Stimulated activated CD4-positive, alpha-beta T cell treated with anti-CD3 and anti-CD28 coated beads, TNF-alpha, amount 100 ng/mL, for 1 hour (primary cell): ENCODE data around the gene CTRB2.
"Not testable (repeated sequence)": the region's sequence is repeated elsewhere in the genome, so short reads cannot be mapped to it uniquely, and the experiment has no call there.

ENCODE experiments used
- DNase-seq, 3 donors: peaks; one replicate each; pipeline ENCODE4 v3.0.0-alpha.2; 2020; ENCODE audit warnings: low read depth in 3 of 3, low spot score in 1 of 3

CTRB2 gene

DNA sequence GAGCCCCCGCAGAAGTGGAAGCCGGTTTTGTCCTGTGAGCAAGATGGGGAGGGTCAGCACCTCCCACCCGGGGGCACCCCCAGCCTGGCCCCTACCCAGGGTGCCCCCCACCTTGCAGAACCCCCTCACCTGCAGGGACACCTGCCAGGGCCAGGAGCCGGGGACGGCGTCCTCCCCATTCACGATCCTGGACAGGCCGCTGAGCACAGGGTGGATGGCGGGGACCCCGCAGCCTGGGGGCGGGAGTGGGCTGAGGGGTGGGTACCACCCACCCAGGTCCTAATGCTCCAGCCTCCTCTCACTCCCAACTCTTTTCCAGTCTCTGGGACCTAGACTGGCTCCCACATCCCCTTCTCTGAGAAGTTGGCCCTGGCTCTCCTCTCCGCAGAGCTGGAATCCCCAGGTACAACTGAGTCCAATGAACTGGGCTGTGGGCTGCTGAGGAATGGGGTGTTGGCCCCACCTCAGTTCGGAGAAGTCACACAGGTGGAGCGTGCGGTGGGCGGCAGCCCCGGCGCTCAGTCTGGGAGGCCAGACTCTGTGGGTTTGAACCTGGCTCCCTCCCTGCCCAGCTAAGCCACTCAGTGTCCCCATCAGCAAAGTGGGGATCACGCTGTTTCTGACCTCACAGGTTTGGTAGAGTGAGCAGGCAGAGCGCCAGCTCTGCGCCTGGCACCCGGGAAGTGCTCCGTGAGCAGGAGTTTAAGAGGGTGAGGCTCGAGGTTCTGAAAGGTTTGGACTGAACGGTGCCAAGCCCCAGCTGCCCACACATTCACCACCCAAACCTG is 806 bp downstream of the CTRB2 start:
- not testable (repeated sequence) for DNase-seq

- not testable (repeated sequence) for DNase-seq
Observed at GRCh38 chr16:75205438-75205837, 1.5 kb downstream of the CTRB2 start.

DNA sequence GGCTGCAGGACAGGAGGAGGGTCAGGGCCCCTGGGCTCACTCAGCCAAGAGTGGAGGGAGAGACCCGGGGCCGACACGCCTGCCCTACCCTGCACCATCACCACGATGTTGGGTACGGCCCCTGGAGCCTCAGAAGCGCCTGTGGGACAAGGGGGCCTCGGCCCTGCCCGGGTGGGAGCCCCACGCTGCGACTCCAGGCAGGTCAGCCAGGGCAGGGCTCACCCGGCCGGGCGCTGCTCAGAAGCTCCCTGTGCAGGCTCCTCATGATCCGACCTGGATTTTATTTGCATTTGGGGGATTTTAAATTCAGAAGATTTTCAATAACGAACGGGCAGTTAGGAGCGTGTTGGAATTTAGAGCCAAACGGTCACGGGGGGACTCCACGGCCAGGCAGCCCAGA is 2.1 kb downstream of the CTRB2 start:
- DNase-seq = not testable (repeated sequence)

GRCh38 chr16:75204410-75204758 is 2.6 kb downstream of the CTRB2 start:
- DNase-seq = no peak

GRCh38 chr16:75203667-75204409 is 3.1 kb downstream of the CTRB2 start:
- DNase-seq = no peak

- no peak for DNase-seq
Observed at GRCh38 chr16:75203096-75203495, 3.9 kb downstream of the CTRB2 start.

- no peak for DNase-seq
Observed at GRCh38 chr16:75202069-75202590, 4.8 kb downstream of the CTRB2 start.

- no peak for DNase-seq
Observed at GRCh38 chr16:75198135-75198600, 8.8 kb downstream of the CTRB2 start.

DNA sequence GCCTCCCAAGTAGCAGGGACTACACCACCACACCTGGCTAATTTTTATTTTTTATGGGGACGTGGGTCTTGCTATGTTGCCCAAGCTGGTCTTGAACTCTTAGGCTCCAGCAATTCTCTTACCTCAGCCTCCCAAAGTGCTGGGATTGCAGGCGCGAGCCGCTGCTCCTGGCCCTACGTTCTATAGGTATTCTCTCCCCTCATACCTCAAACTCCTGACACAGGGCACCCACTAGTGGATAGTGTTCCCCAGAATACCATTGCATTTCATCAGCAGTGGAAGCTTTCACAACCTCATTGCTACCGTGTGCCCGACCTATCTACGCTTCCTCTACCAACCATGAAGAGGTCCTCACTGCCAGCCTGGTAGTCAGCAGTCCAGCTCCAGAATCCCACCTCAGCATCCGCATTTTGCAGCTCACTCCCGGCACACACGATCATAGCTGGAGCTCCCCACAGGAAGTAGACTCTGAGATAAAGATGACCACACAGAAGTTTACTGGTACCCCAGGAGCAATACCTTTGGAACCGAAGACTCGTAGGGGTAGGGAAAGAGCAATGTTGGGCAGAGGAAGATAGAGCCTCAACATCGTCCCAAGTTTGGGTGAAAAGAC is 9.3 kb downstream of the CTRB2 start:
- DNase-seq = no peak

DNA sequence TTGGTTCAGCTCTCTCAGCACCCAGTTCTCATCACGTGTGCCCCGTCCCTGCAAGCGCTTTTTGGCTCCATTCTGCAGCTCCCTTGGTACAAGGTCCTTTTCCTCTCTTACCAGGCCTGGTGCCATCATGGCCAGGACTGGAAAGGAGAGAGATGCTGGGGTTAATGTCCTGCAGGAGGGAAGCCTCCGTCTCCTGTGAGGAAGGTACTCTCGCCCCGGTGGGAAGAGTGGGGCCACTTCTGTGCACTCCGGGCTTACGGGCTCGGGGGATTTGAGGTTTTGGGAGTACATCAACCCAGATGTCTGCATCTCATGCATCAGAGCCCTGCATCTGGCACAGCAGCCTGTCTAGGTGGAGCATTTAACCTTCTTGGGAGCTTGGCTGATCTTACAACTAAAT is 10.1 kb downstream of the CTRB2 start:
- no peak for DNase-seq

DNA sequence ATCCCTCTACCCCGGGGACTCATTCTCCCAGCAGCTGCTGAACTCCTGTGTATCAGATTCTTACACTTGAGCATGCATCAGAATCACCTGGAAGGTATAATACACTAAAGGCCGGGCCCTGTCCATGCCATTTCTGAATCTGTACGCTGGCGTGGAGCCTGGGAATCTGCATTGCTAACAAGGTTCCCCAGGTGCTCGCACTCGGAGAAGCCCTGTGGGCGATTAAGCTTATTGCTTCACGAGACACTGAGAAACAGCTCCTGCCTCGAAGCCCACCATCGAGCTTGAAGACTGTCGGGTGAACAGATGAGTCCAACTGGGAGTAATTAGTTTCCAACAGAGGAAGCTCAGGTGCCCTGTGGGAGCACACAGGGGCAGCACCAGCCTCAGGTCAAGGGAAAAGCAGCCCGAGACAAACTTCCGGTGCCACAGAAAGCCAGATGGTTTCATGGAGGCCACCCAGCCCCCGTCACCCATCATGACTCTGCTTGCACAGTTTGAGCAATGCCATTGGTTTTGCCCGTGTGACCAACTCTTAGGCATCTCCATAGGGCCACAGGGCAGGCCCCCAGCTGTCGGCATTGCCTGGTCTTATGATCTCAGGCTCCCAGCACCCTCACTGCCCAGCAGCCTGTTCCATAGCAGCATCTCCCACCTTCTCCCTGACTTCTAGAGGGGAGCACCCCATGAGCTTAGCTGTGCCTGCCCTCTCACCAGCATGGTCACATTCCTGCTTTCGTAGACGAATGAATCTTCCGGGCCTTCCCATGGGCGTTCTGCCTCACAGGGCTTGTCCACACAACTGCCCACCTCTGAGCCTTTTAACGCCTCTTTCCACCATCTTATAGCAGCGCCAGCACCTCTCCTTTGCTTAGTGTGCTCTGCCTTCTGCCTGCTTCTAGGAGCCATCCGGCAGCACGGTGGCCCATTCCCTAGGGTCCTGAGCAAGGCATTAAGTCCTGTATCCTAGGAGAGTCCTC is 10.9 kb downstream of the CTRB2 start:
- DNase-seq = no peak

DNA sequence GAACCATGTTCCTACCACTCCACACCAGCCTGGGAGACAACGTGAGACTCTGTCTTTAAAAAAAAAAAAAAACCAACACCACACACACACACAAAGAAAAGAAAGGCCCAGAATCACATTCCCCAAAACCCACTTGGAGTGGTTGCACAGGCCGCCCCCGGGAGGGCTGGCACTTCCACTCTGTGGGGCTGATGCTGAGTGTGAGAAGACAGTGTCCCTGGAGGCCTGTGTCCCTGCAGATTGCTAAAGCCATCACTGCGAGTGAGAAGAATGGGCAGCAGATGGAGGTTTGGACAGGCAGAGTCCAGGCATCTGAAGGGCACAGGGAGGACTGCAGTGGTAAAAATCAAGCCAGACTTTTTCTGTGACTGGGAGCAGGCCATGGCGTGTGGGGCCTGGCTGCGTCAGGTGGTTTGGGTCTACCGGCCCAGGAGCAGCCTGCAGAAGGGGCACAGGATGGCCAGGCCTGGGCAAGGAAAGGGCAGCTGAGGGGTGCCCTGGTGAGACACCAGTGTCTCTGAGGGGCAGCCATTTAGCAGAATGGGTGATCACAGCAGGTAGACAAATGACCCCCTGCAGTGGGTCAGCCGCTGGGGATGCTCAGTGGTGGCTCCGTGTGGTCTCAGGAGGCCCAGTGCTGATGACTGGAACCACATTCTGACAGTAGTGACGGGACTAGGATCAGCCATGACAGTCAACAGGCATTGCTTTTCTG is 13.1 kb downstream of the CTRB2 start:
- DNase-seq = no peak

GRCh38 chr16:75193265-75193650 is 13.7 kb downstream of the CTRB2 start:
- no peak for DNase-seq

- no peak for DNase-seq
Observed at GRCh38 chr16:75192606-75193264, 14.2 kb downstream of the CTRB2 start.

DNA sequence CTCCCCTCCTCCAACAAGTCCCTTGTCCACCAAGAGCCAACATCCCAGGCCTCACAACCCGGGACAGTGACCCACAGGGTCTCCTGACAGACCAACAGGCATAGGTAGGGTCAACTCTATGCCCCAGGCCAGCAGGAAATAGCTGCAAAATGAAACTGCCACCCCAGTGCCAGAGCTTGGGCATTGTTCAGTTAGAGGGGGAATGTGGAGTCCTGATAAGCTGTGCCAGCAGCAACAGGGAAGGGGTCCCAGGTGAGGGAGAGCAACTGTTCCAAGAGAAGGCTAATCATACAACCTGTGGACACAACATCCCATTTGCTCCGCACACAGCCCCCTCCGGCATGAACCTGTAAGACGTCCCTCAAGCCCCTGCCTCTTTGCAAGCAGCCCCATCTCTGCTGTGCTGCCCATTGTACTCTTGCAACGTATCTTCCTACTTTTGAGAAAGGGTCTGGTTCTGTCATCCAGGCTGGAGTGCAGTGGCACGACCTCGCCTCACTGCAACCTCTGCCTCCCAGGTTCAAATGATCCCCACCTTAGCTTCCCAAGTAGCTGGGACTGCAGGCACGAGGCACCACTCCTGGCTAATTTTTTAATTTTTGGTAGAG is 17.2 kb downstream of the CTRB2 start:
- no peak for DNase-seq

GRCh38 chr16:75188832-75189477 is 18.0 kb downstream of the CTRB2 start:
- DNase-seq = no peak

DNA sequence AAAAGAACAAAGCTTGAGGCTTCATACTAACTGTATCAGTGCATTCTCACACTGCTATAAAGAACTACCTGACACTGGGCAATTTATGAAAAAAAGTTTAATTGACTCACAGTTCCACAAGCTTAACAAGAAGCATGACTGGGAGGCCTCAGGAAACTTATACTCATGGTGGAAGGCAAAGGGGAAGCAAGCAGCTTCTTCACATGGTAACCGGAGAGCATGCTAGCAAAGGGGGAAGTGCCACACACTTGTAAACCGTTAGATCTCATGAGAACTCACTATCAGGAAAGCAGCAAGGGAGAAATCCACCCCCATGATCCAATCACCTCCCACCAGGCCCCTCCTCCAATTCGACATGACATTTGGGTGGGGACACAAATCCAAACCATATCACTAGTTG is 25.3 kb downstream of the CTRB2 start:
- DNase-seq = no peak

- no peak for DNase-seq
Observed at GRCh38 chr16:75179208-75179607, 27.8 kb downstream of the CTRB2 start.

GRCh38 chr16:75176926-75177325 is 30.0 kb downstream of the CTRB2 start:
- no peak for DNase-seq
